Adrenal gland (tissue), 5 donors: ENCODE results near the gene AHNAK2.

ENCODE experiments used
- POLR2A ChIP-seq, 2 donors: fragments of 450-650 bp; IDR thresholded peaks; one replicate each; pipeline ENCODE4 v1.6.1; 2017; ENCODE audit warnings: antibody characterized with exemption in 2 of 2, mild to moderate bottlenecking in 2 of 2, moderate library complexity in 1 of 2
- TF ChIP-seq, protein P1 (sequence below), 6 experiments: fragments of 450-650 bp in 4 of 6; fragments of 200-600 bp in 2 of 6; sonication (generic) in 1 of 6; IDR thresholded peaks; 1 replicate in 5 of 6; 2 replicates in 1 of 6; pipeline versions ENCODE4 v1.5.1 to v1.8.0; 2016 to 2021; ENCODE audit warnings: antibody characterized with exemption in 6 of 6, mild to moderate bottlenecking in 2 of 6, moderate library complexity in 1 of 6
- donor health status: DM: no; HTN: no; CAD: no.

GRCh38 chr14:104900639-104901512, 77.3 kb downstream of the AHNAK2 start:
- no peak for TF ChIP-seq POLR2A (IDR thresholded peaks at IDR 0.05)
- TF ChIP-seq, protein P1, sequence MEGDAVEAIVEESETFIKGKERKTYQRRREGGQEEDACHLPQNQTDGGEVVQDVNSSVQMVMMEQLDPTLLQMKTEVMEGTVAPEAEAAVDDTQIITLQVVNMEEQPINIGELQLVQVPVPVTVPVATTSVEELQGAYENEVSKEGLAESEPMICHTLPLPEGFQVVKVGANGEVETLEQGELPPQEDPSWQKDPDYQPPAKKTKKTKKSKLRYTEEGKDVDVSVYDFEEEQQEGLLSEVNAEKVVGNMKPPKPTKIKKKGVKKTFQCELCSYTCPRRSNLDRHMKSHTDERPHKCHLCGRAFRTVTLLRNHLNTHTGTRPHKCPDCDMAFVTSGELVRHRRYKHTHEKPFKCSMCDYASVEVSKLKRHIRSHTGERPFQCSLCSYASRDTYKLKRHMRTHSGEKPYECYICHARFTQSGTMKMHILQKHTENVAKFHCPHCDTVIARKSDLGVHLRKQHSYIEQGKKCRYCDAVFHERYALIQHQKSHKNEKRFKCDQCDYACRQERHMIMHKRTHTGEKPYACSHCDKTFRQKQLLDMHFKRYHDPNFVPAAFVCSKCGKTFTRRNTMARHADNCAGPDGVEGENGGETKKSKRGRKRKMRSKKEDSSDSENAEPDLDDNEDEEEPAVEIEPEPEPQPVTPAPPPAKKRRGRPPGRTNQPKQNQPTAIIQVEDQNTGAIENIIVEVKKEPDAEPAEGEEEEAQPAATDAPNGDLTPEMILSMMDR (IDR thresholded peaks at IDR 0.05): no peak
